ENCODE results near the gene AATK. TPM values are rescaled to one million over a fixed set of nuclear protein-coding genes. Genes with fewer than 3 reads are reported as not detected.

Gene AATK
- total and polyA plus RNA-seq, 2 of the 13 experiments (the other 11 are each of a cell fraction or from before 2014, with no cell fraction given) = 2.9 to 8.4 TPM

DNA sequence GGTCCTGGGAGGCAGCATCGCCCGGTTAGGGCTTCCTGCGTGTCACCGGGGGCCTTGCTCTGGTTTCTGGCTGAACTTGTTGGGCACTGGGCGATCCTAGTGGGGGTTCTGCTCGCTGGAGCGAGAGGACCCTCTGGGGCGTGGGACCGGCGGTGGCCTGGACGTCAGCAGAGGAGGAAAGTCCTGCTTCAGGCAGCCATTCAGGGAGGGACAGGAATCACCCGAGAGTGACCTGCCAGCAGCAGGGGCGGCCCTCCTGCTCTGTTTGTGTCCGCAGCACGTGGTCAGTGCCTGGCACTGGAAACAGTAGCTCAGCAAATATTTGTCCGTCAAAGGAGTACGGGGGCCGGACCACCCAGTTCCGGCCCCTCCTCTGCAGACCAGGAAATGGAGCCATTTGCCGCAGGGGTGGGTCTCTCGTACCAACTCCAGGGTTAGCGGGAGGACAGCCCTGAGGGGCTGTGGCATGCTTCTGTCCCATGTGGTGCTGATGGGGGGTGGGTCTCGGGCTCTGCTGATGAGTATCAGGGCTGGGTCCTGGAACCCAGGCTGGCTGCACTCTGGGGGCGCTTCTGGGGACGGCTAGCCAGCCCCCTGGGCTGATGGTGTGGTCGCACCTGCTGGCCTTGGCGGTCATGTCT, 82.8 kb downstream of the AATK start (continued):
- TF ChIP-seq ZNF547 (CRISPR knock-in tag; IDR thresholded peaks at IDR 0.05) = peak; percentile 94
- TF ChIP-seq, protein P1, sequence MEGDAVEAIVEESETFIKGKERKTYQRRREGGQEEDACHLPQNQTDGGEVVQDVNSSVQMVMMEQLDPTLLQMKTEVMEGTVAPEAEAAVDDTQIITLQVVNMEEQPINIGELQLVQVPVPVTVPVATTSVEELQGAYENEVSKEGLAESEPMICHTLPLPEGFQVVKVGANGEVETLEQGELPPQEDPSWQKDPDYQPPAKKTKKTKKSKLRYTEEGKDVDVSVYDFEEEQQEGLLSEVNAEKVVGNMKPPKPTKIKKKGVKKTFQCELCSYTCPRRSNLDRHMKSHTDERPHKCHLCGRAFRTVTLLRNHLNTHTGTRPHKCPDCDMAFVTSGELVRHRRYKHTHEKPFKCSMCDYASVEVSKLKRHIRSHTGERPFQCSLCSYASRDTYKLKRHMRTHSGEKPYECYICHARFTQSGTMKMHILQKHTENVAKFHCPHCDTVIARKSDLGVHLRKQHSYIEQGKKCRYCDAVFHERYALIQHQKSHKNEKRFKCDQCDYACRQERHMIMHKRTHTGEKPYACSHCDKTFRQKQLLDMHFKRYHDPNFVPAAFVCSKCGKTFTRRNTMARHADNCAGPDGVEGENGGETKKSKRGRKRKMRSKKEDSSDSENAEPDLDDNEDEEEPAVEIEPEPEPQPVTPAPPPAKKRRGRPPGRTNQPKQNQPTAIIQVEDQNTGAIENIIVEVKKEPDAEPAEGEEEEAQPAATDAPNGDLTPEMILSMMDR (CRISPR knock-in tag; IDR thresholded peaks at IDR 0.05) = 0 out of 2 replicates have a peak, but pooled peaks have one; percentile 27
- peak; percentile 91; the same call in 1 of the 2 replicates for TF ChIP-seq ZNF546 (CRISPR knock-in tag; conservative IDR thresholded peaks at IDR 0.05)
- peak; percentile 92; the same call in 1 of the 2 replicates for TF ChIP-seq ZBTB38 (CRISPR knock-in tag; IDR thresholded peaks at IDR 0.05)
- TF ChIP-seq NFYC (CRISPR knock-in tag; IDR thresholded peaks at IDR 0.05) = peak; percentile 15; the same call in 1 of the 2 replicates
- peak; percentile 97 for TF ChIP-seq FOXJ3 (CRISPR knock-in tag; IDR thresholded peaks at IDR 0.05; ENCODE audit: borderline replicate concordance)
- TF ChIP-seq ZNF883 (CRISPR knock-in tag; IDR thresholded peaks at IDR 0.05; ENCODE audit: not compliant biosample characterization) = peak; percentile 82
- peak; percentile 80 for TF ChIP-seq YY1 (IDR thresholded peaks at IDR 0.05; ENCODE audit: insufficient read depth, insufficient replicate concordance, low read depth, low read length)
- no peak for TF ChIP-seq JDP2 (CRISPR knock-in tag; IDR thresholded peaks at IDR 0.05; ENCODE audit: borderline replicate concordance)
- TF ChIP-seq, protein P2, sequence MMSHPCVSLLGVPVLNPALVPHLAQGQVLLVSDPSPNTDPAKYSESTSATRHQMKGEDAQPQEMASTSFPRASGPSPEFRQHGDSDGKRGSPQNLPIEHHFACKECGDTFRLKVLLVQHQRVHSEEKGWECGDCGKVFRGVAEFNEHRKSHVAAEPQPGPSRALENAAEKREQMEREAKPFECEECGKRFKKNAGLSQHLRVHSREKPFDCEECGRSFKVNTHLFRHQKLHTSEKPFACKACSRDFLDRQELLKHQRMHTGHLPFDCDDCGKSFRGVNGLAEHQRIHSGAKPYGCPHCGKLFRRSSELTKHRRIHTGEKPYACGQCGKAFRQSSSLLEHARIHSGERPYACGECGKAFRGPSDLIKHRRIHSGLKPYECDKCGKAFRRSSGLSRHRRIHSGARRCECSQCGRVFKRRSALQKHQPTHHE (CRISPR knock-in tag; IDR thresholded peaks at IDR 0.05; ENCODE audit: borderline replicate concordance) = peak; percentile 75
- TF ChIP-seq, protein P3, sequence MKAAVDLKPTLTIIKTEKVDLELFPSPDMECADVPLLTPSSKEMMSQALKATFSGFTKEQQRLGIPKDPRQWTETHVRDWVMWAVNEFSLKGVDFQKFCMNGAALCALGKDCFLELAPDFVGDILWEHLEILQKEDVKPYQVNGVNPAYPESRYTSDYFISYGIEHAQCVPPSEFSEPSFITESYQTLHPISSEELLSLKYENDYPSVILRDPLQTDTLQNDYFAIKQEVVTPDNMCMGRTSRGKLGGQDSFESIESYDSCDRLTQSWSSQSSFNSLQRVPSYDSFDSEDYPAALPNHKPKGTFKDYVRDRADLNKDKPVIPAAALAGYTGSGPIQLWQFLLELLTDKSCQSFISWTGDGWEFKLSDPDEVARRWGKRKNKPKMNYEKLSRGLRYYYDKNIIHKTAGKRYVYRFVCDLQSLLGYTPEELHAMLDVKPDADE (CRISPR knock-in tag; IDR thresholded peaks at IDR 0.05) = peak; percentile 82; the same call in 1 of the 2 replicates
- no peak for TF ChIP-seq ZFP62 (CRISPR knock-in tag; IDR thresholded peaks at IDR 0.05)
- peak; percentile 30; the same call in 1 of the 2 replicates for TF ChIP-seq NFKBIZ (CRISPR knock-in tag; IDR thresholded peaks at IDR 0.05)
- TF ChIP-seq, protein P4, sequence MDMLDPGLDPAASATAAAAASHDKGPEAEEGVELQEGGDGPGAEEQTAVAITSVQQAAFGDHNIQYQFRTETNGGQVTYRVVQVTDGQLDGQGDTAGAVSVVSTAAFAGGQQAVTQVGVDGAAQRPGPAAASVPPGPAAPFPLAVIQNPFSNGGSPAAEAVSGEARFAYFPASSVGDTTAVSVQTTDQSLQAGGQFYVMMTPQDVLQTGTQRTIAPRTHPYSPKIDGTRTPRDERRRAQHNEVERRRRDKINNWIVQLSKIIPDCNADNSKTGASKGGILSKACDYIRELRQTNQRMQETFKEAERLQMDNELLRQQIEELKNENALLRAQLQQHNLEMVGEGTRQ (IDR thresholded peaks at IDR 0.05; ENCODE audit: low read depth, low read length) = peak; percentile 78
- TF ChIP-seq, protein P4 (CRISPR knock-in tag; IDR thresholded peaks at IDR 0.05; ENCODE audit: borderline replicate concordance) = peak; percentile 93
- TF ChIP-seq ZNF703 (CRISPR knock-in tag; IDR thresholded peaks at IDR 0.05; ENCODE audit: borderline replicate concordance) = peak; percentile 61; the same call in 1 of the 2 replicates
- peak; percentile 80; the same call in 1 of the 2 replicates for TF ChIP-seq NR1H2 (CRISPR knock-in tag; IDR thresholded peaks at IDR 0.05; ENCODE audit: borderline replicate concordance, low read depth)
- peak; percentile 78; the same call in 1 of the 2 replicates for TF ChIP-seq KLF9 (CRISPR knock-in tag; IDR thresholded peaks at IDR 0.05; ENCODE audit: low read depth)
- TF ChIP-seq MTA3 (CRISPR knock-in tag; IDR thresholded peaks at IDR 0.05) = no peak
- TF ChIP-seq, protein P5, sequence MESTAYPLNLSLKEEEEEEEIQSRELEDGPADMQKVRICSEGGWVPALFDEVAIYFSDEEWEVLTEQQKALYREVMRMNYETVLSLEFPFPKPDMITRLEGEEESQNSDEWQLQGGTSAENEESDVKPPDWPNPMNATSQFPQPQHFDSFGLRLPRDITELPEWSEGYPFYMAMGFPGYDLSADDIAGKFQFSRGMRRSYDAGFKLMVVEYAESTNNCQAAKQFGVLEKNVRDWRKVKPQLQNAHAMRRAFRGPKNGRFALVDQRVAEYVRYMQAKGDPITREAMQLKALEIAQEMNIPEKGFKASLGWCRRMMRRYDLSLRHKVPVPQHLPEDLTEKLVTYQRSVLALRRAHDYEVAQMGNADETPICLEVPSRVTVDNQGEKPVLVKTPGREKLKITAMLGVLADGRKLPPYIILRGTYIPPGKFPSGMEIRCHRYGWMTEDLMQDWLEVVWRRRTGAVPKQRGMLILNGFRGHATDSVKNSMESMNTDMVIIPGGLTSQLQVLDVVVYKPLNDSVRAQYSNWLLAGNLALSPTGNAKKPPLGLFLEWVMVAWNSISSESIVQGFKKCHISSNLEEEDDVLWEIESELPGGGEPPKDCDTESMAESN (CRISPR knock-in tag; conservative IDR thresholded peaks at IDR 0.05) = peak; percentile 91
- TF ChIP-seq ZNF136 (CRISPR knock-in tag; IDR thresholded peaks at IDR 0.05; ENCODE audit: low read depth) = peak; percentile 99

All from HepG2 (cell line).